Fibroblast of lung (primary cell): ENCODE results near the gene LETMD1. TPM values are rescaled to one million over a fixed set of nuclear protein-coding genes. Genes with fewer than 3 reads are reported as not detected.
A peak's percentile ranks its signal among the peaks of the same experiment; 100 is the strongest.

Experiments used
- DNase-seq, 2 donors: peaks; one replicate each; pipeline versions ENCODE4 v3.0.0 to v3.0.0-alpha.2; 2010; ENCODE audit warnings: low read depth in 2 of 2
- H2AFZ ChIP-seq: 2 replicates; pipeline ENCODE4 v1.5.1; 2012; ENCODE audit warnings: low read length, control low read depth, inconsistent platforms
- H3K27ac ChIP-seq: 2 replicates; pipeline ENCODE4 v1.5.1; 2011; ENCODE audit warnings: low read length, control low read depth; ENCODE audit not compliant: insufficient read depth
- H3K27me3 ChIP-seq: 2 replicates; pipeline ENCODE4 v1.5.1; 2011; ENCODE audit warnings: mild to moderate bottlenecking, low read length; ENCODE audit not compliant: control insufficient read depth, insufficient read depth
- H3K36me3 ChIP-seq: 2 replicates; pipeline ENCODE4 v1.5.1; 2011; ENCODE audit warnings: low read length; ENCODE audit not compliant: control insufficient read depth, insufficient read depth
- H3K4me1 ChIP-seq: 2 replicates; pipeline ENCODE4 v1.5.1; 2011; ENCODE audit warnings: low read length; ENCODE audit not compliant: control insufficient read depth, insufficient read depth; ENCODE audit errors: extremely low read depth
- H3K4me2 ChIP-seq: 2 replicates; pipeline ENCODE4 v1.5.1; 2011; ENCODE audit warnings: low read length, control low read depth; ENCODE audit not compliant: insufficient read depth; ENCODE audit errors: extremely low read depth
- H3K4me3 ChIP-seq, 4 experiments: fragments of 200-600 bp in 1 of 4; sonication (generic) in 1 of 4; replicated peaks in 1 of 4; 2 replicates each; pipeline ENCODE4 v1.5.1; 2011 to 2016; ENCODE audit warnings: low read length in 4 of 4, low read depth in 3 of 4, mild to moderate bottlenecking in 3 of 4, control low read depth in 2 of 4, inconsistent platforms in 1 of 4, mixed read lengths in 1 of 4; ENCODE audit not compliant: insufficient read depth in 1 of 4; ENCODE audit errors: control extremely low read depth in 1 of 4
- H3K79me2 ChIP-seq: 2 replicates; pipeline ENCODE4 v1.5.1; 2012; ENCODE audit warnings: mild to moderate bottlenecking, low read length, inconsistent platforms; ENCODE audit not compliant: control insufficient read depth, insufficient read depth
- H3K9ac ChIP-seq: 2 replicates; pipeline ENCODE4 v1.5.1; 2011; ENCODE audit warnings: mild to moderate bottlenecking, low read length, control low read depth; ENCODE audit not compliant: insufficient read depth
- H3K9me3 ChIP-seq: 2 replicates; pipeline ENCODE4 v1.5.1; 2012; ENCODE audit warnings: low read depth, low read length; ENCODE audit not compliant: control insufficient read depth, insufficient read depth
- H4K20me1 ChIP-seq: 2 replicates; pipeline ENCODE4 v1.5.1; 2011; ENCODE audit warnings: low read length; ENCODE audit not compliant: control insufficient read depth, insufficient read depth; ENCODE audit errors: extremely low read depth
- EZH2 ChIP-seq: IDR thresholded peaks from 2 replicates; pipeline ENCODE4 v1.5.1; 2012; ENCODE audit warnings: low read length, control low read depth, mild to moderate bottlenecking; ENCODE audit errors: missing control alignments
- polyA plus RNA-seq, 2 donors: library from polyadenylated mRNA; depleted of rRNA in 1 of 2; stranded (reverse) in 1 of 2; unstranded in 1 of 2; fragments of >200 nt; gene quantifications; 2 replicates each; pipeline ENCODE4 v1.2.1, GENCODE V29; 2011 to 2012; ENCODE audit warnings: missing spikeins in 1 of 2
- total RNA-seq: library from RNA; depleted of rRNA; stranded (reverse); fragments of >200 nt; gene quantifications from 2 replicates; pipeline ENCODE4 v1.2.1, GENCODE V29; 2014
- TF ChIP-seq, protein P1 (sequence below), 2 donors: IDR thresholded peaks in 1 of 2; conservative IDR thresholded peaks in 1 of 2; 1 replicate in 1 of 2; 2 replicates in 1 of 2; pipeline ENCODE4 v1.5.1; 2011 to 2012; ENCODE audit warnings: low read length in 2 of 2, control low read depth in 1 of 2, inconsistent platforms in 1 of 2, low read depth in 1 of 2, mild to moderate bottlenecking in 1 of 2

LETMD1 gene
- total and polyA plus RNA-seq, 2 donors (not counting 1 experiment from before 2014, with no cell fraction given): 45.9 to 59.9 TPM

DNA sequence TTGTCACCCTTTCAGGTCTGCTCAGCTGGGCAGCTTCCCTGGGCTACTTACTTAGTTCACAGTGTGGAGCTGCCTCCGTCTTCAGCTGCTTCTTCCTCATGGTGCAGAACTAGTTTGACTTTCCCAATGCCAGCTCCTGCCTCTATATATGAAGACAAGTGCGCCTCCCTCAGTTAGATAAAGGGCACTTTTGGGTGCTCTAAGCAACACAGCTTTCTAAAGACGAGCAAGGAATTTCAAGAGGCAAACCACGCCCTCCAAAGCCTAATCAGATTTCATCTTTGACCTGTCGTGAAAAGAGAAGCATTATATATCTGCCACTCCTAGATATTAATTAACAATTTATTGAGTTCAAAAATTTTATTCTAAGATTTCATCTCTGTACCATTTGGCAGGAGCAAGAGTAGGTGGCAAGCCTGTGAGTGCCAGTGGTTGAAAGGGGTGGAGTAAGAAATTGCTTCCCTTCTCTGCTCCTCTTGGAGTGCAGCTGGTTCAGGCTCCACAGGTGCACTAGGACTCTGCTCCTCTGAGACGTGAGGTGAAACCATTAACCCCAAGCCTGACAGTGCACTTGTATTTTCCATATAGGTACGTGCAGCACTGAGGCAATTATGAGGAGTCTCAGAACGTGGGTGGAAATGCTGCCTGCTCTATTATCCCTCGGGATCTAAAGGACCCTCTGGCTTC lies 19.9 kb upstream of the LETMD1 start:
- peak; percentile 23 to 61 for DNase-seq
- H3K9ac ChIP-seq: no peak overlapping the region
- H3K27me3 ChIP-seq: no peaks in the 10 kb centered on the region
- TF ChIP-seq EZH2: no peak
- TF ChIP-seq, protein P1, sequence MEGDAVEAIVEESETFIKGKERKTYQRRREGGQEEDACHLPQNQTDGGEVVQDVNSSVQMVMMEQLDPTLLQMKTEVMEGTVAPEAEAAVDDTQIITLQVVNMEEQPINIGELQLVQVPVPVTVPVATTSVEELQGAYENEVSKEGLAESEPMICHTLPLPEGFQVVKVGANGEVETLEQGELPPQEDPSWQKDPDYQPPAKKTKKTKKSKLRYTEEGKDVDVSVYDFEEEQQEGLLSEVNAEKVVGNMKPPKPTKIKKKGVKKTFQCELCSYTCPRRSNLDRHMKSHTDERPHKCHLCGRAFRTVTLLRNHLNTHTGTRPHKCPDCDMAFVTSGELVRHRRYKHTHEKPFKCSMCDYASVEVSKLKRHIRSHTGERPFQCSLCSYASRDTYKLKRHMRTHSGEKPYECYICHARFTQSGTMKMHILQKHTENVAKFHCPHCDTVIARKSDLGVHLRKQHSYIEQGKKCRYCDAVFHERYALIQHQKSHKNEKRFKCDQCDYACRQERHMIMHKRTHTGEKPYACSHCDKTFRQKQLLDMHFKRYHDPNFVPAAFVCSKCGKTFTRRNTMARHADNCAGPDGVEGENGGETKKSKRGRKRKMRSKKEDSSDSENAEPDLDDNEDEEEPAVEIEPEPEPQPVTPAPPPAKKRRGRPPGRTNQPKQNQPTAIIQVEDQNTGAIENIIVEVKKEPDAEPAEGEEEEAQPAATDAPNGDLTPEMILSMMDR (conservative IDR thresholded peaks at IDR 0.05 in 1 of 2, IDR thresholded peaks at IDR 0.05 in 1 of 2; ENCODE audit: low read depth in 1 of 2, low read length in 2 of 2): peak in 1 of 2 donors; percentile 35
- peak overlapping the region; percentile 10 for H2AFZ ChIP-seq
- no peak overlapping the region for H3K27ac ChIP-seq
- H3K4me3 ChIP-seq: no peak overlapping the region
- H3K9me3 ChIP-seq: no peaks in the 10 kb centered on the region
- peaks cover 17% of the 10 kb centered on the region for H3K79me2 ChIP-seq
- no peaks in the 10 kb centered on the region for H4K20me1 ChIP-seq
- no peaks in the 10 kb centered on the region for H3K36me3 ChIP-seq
- H3K4me2 ChIP-seq: no peak overlapping the region
- no peaks in the 10 kb centered on the region for H3K4me1 ChIP-seq

DNA sequence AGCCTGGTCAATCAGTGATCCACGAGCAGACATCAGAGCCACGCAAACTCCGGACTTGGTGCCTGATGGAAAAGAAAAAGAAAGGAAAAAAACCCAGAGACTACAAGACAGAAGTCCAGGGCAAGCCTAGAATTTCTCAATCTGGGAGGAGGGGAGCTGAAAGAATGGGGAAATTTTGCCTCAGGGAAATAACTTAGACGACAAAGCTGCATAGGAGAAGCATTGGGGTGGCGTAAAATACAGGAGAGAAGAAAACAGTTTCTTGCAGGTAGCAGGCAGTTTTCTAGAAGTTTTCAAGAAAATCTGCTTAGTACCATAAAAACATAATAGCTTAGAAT lies 19.3 kb upstream of the LETMD1 start:
- no peak overlapping the region for H3K4me2 ChIP-seq
- H3K4me1 ChIP-seq: no peaks in the 10 kb centered on the region
- peaks cover 12% of the 10 kb centered on the region for H3K79me2 ChIP-seq
- no peaks in the 10 kb centered on the region for H3K27me3 ChIP-seq
- H4K20me1 ChIP-seq: no peaks in the 10 kb centered on the region
- no peaks in the 10 kb centered on the region for H3K9me3 ChIP-seq
- H3K27ac ChIP-seq: no peak overlapping the region
- TF ChIP-seq, protein P1 (conservative IDR thresholded peaks at IDR 0.05 in 1 of 2, IDR thresholded peaks at IDR 0.05 in 1 of 2; ENCODE audit: low read depth in 1 of 2, low read length in 2 of 2): no peak
- no peak for TF ChIP-seq EZH2
- peak overlapping the region; percentile 10 for H2AFZ ChIP-seq
- no peak for DNase-seq
- no peak overlapping the region for H3K9ac ChIP-seq
- no peaks in the 10 kb centered on the region for H3K36me3 ChIP-seq
- H3K4me3 ChIP-seq: no peak overlapping the region

DNA sequence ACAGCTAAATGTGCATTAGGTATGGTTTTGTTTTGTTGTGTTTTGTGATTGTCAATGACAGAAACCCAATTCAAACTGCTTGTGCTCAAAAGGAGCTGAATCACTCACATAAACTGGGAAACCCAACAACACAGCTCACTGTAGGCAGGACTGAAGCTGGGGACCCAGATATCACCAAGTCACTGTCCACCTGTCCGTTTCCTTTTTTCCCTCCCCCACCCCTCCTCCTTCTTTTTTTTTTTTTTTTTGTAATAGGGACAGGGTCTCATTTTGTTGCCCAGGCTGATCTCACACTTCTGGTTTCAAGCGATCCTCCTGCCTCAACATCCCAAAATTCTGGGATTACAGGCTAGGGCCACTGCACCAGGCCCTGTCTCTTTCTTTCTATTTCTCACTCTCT lies 15.1 kb upstream of the LETMD1 start:
- no peaks in the 10 kb centered on the region for H3K9me3 ChIP-seq
- no peaks in the 10 kb centered on the region for H3K79me2 ChIP-seq
- no peaks in the 10 kb centered on the region for H3K27me3 ChIP-seq
- no peak overlapping the region for H3K9ac ChIP-seq
- TF ChIP-seq, protein P1 (conservative IDR thresholded peaks at IDR 0.05 in 1 of 2, IDR thresholded peaks at IDR 0.05 in 1 of 2; ENCODE audit: low read depth in 1 of 2, low read length in 2 of 2): no peak
- no peak for TF ChIP-seq EZH2
- no peaks in the 10 kb centered on the region for H3K36me3 ChIP-seq
- H4K20me1 ChIP-seq: no peaks in the 10 kb centered on the region
- no peaks in the 10 kb centered on the region for H3K4me1 ChIP-seq
- DNase-seq: no peak
- no peak overlapping the region for H3K4me3 ChIP-seq
- H2AFZ ChIP-seq: no peak overlapping the region
- H3K4me2 ChIP-seq: no peak overlapping the region
- no peak overlapping the region for H3K27ac ChIP-seq
